HL-60 (cell line): ENCODE data around the gene UNC13B.

Experiments used
- GABPA ChIP-seq: IDR thresholded peaks from 2 replicates; pipeline ENCODE4 v1.6.1; 2012; ENCODE audit warnings: low read depth
- POLR2AphosphoS5 ChIP-seq: IDR thresholded peaks from 2 replicates; pipeline ENCODE4 v1.6.1; 2012; ENCODE audit warnings: low read depth
- TF ChIP-seq, protein P1 (sequence below): IDR thresholded peaks from one replicate; pipeline ENCODE4 v1.5.1; 2011; ENCODE audit warnings: low read length, control low read depth, inconsistent platforms; ENCODE audit not compliant: insufficient read depth
- TF ChIP-seq, protein P2 (sequence below): IDR thresholded peaks from 2 replicates; pipeline ENCODE4 v1.6.1; 2012; ENCODE audit warnings: low read depth; ENCODE audit not compliant: insufficient replicate concordance

DNA sequence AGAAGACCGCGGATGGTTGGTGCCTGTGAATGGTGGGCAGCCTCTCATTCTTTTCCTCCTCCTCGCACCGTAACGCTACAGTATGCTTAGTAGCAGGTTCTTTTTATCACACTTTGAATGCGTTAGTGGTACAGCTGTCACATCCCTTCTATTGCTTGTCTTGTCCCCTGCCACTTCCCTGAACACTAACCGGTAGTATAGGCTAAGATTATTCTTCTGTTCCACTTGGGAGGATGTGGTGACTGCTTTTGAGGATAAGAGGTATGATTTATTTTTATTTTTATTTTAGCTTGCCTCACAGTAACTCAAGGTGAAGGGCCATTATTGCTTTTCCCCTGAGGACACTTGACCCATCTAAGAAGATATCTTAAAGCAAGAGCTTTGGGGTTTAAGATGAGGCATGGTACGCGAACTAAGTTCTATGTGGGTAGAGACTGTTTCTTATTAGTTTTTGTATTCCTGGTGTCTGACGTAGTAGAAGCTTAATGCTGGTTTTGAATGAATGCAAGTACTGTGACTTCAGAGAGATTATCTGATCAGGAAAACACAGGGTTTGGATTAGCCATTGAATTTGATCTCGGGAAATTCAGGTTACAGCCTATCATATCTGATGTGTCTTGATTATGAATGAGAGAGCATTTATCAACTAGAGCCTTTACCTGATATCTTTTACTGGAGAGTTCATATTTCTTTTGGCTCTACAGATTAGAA is 951 bp downstream of the UNC13B start:
- TF ChIP-seq, protein P1, sequence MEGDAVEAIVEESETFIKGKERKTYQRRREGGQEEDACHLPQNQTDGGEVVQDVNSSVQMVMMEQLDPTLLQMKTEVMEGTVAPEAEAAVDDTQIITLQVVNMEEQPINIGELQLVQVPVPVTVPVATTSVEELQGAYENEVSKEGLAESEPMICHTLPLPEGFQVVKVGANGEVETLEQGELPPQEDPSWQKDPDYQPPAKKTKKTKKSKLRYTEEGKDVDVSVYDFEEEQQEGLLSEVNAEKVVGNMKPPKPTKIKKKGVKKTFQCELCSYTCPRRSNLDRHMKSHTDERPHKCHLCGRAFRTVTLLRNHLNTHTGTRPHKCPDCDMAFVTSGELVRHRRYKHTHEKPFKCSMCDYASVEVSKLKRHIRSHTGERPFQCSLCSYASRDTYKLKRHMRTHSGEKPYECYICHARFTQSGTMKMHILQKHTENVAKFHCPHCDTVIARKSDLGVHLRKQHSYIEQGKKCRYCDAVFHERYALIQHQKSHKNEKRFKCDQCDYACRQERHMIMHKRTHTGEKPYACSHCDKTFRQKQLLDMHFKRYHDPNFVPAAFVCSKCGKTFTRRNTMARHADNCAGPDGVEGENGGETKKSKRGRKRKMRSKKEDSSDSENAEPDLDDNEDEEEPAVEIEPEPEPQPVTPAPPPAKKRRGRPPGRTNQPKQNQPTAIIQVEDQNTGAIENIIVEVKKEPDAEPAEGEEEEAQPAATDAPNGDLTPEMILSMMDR = no peak
- TF ChIP-seq POLR2AphosphoS5 = no peak
- TF ChIP-seq, protein P2, sequence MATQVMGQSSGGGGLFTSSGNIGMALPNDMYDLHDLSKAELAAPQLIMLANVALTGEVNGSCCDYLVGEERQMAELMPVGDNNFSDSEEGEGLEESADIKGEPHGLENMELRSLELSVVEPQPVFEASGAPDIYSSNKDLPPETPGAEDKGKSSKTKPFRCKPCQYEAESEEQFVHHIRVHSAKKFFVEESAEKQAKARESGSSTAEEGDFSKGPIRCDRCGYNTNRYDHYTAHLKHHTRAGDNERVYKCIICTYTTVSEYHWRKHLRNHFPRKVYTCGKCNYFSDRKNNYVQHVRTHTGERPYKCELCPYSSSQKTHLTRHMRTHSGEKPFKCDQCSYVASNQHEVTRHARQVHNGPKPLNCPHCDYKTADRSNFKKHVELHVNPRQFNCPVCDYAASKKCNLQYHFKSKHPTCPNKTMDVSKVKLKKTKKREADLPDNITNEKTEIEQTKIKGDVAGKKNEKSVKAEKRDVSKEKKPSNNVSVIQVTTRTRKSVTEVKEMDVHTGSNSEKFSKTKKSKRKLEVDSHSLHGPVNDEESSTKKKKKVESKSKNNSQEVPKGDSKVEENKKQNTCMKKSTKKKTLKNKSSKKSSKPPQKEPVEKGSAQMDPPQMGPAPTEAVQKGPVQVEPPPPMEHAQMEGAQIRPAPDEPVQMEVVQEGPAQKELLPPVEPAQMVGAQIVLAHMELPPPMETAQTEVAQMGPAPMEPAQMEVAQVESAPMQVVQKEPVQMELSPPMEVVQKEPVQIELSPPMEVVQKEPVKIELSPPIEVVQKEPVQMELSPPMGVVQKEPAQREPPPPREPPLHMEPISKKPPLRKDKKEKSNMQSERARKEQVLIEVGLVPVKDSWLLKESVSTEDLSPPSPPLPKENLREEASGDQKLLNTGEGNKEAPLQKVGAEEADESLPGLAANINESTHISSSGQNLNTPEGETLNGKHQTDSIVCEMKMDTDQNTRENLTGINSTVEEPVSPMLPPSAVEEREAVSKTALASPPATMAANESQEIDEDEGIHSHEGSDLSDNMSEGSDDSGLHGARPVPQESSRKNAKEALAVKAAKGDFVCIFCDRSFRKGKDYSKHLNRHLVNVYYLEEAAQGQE = no peak
- no peak for TF ChIP-seq GABPA
